ENCODE results near the gene TFDP2. TPM values are rescaled to one million over a fixed set of nuclear protein-coding genes. Genes with fewer than 3 reads are reported as not detected.

The TFDP2 gene
- total and polyA plus RNA-seq, 4 donors: 13.3 to 62.5 (median 27.8) TPM

GRCh38 chr3:142028243-142028777 lies 121.0 kb downstream of the TFDP2 start:
- peaks cover 0 to 2% of the 10 kb centered on the region in 2 donors for H3K4me1 ChIP-seq (ENCODE audit: control insufficient read depth in 1 of 2, insufficient read depth in 2 of 2, low read length in 2 of 2)
- ATAC-seq (ENCODE audit: low FRiP score): peak; percentile 81
- H3K27ac ChIP-seq (ENCODE audit: low read depth in 1 of 2, low read length in 2 of 2): no peak overlapping the region
- no peaks in the 10 kb centered on the region for H3K27me3 ChIP-seq (ENCODE audit: control insufficient read depth in 1 of 2, insufficient read depth in 2 of 2, low read length in 1 of 2)
- H3K36me3 ChIP-seq (ENCODE audit: control insufficient read depth in 1 of 2, insufficient read depth in 2 of 2, low read length in 1 of 2): no peaks in the 10 kb centered on the region
- 1 to 2% methylated on average over 4 of the region's 4 CpGs for WGBS, 2 donors
- DNase-seq: no peak
- peak overlapping the region; percentile 80 to 97 for H3K4me3 ChIP-seq (ENCODE audit: low read length in 2 of 2)
- intact Hi-C loops (cut with DNase I): no loop called here
- H3K9me3 ChIP-seq (ENCODE audit: control insufficient read depth, low read length): no peaks in the 10 kb centered on the region

GRCh38 chr3:142027735-142028134 lies 121.6 kb downstream of the TFDP2 start:
- no peak for DNase-seq
- 1 to 2% methylated on average over 2 of the region's 2 CpGs for WGBS, 2 donors
- intact Hi-C loops (cut with DNase I): no loop called here
- Histone ChIP-seq H3K4me1 (ENCODE audit: control insufficient read depth in 1 of 2, insufficient read depth in 2 of 2, low read length in 2 of 2) (peaks cover 0 to 2% of the 10 kb centered on the region in 2 donors), H3K27ac (ENCODE audit: low read depth in 1 of 2, low read length in 2 of 2) (no peak overlapping the region), H3K9me3 (ENCODE audit: control insufficient read depth, low read length) (no peaks in the 10 kb centered on the region), H3K27me3 (ENCODE audit: control insufficient read depth in 1 of 2, insufficient read depth in 2 of 2, low read length in 1 of 2) (no peaks in the 10 kb centered on the region), H3K36me3 (ENCODE audit: control insufficient read depth in 1 of 2, insufficient read depth in 2 of 2, low read length in 1 of 2) (no peaks in the 10 kb centered on the region), H3K4me3 (ENCODE audit: low read length in 2 of 2) (peak overlapping the region; percentile 11 to 80)
- ATAC-seq (ENCODE audit: low FRiP score): peak; percentile 66

- intact Hi-C loops (cut with DNase I): no loop called here
- no peak for DNase-seq
- peaks cover 0 to 2% of the 10 kb centered on the region in 2 donors for H3K4me1 ChIP-seq (ENCODE audit: control insufficient read depth in 1 of 2, insufficient read depth in 2 of 2, low read length in 2 of 2)
- H3K27me3 ChIP-seq (ENCODE audit: control insufficient read depth in 1 of 2, insufficient read depth in 2 of 2, low read length in 1 of 2): no peaks in the 10 kb centered on the region
- no peaks in the 10 kb centered on the region for H3K36me3 ChIP-seq (ENCODE audit: control insufficient read depth in 1 of 2, insufficient read depth in 2 of 2, low read length in 1 of 2)
- H3K9me3 ChIP-seq (ENCODE audit: control insufficient read depth, low read length): no peaks in the 10 kb centered on the region
- H3K4me3 ChIP-seq (ENCODE audit: low read length in 2 of 2): peak overlapping the region in 1 of 2 donors; percentile 11
- WGBS, 2 donors: 9 to 12% methylated on average over 3 of the region's 3 CpGs
- ATAC-seq (ENCODE audit: low FRiP score): no peak
- H3K27ac ChIP-seq (ENCODE audit: low read depth in 1 of 2, low read length in 2 of 2): no peak overlapping the region
These were observed 122.0 kb downstream of the TFDP2 start for GRCh38 chr3:142027300-142027699.

GRCh38 chr3:142026333-142026732 lies 123.0 kb downstream of the TFDP2 start:
- 89% methylated on average over 2 of the region's 2 CpGs for WGBS, 2 donors
- no peaks in the 10 kb centered on the region for H3K9me3 ChIP-seq (ENCODE audit: control insufficient read depth, low read length)
- no peak overlapping the region for H3K27ac ChIP-seq (ENCODE audit: low read depth in 1 of 2, low read length in 2 of 2)
- H3K4me1 ChIP-seq (ENCODE audit: control insufficient read depth in 1 of 2, insufficient read depth in 2 of 2, low read length in 2 of 2): peaks cover 0 to 2% of the 10 kb centered on the region in 2 donors
- H3K36me3 ChIP-seq (ENCODE audit: control insufficient read depth in 1 of 2, insufficient read depth in 2 of 2, low read length in 1 of 2): no peaks in the 10 kb centered on the region
- intact Hi-C loops (cut with DNase I): no loop called here
- no peak overlapping the region for H3K4me3 ChIP-seq (ENCODE audit: low read length in 2 of 2)
- ATAC-seq (ENCODE audit: low FRiP score) (no peak), DNase-seq (no peak)
- no peaks in the 10 kb centered on the region for H3K27me3 ChIP-seq (ENCODE audit: control insufficient read depth in 1 of 2, insufficient read depth in 2 of 2, low read length in 1 of 2)

- H3K9me3 ChIP-seq (ENCODE audit: control insufficient read depth, low read length): no peaks in the 10 kb centered on the region
- H3K36me3 ChIP-seq (ENCODE audit: control insufficient read depth in 1 of 2, insufficient read depth in 2 of 2, low read length in 1 of 2): no peaks in the 10 kb centered on the region
- intact Hi-C loops (cut with DNase I): no loop called here
- H3K27me3 ChIP-seq (ENCODE audit: control insufficient read depth in 1 of 2, insufficient read depth in 2 of 2, low read length in 1 of 2): no peaks in the 10 kb centered on the region
- no peak for DNase-seq
- H3K27ac ChIP-seq (ENCODE audit: low read depth in 1 of 2, low read length in 2 of 2): no peak overlapping the region
- H3K4me3 ChIP-seq (ENCODE audit: low read length in 2 of 2): no peak overlapping the region
- H3K4me1 ChIP-seq (ENCODE audit: control insufficient read depth in 1 of 2, insufficient read depth in 2 of 2, low read length in 2 of 2): no peaks in the 10 kb centered on the region
- no peak for ATAC-seq (ENCODE audit: low FRiP score)
- 92 to 94% methylated on average over 1 of the region's 1 CpG for WGBS, 2 donors
These were observed 127.0 kb downstream of the TFDP2 start for GRCh38 chr3:142022381-142022780.

GRCh38 chr3:142021127-142021526 lies 128.2 kb downstream of the TFDP2 start:
- H3K27me3 ChIP-seq (ENCODE audit: control insufficient read depth in 1 of 2, insufficient read depth in 2 of 2, low read length in 1 of 2): no peaks in the 10 kb centered on the region
- DNase-seq (no peak), ATAC-seq (ENCODE audit: low FRiP score) (no peak)
- H3K36me3 ChIP-seq (ENCODE audit: control insufficient read depth in 1 of 2, insufficient read depth in 2 of 2, low read length in 1 of 2): no peaks in the 10 kb centered on the region
- 66 to 79% methylated on average over 2 of the region's 2 CpGs for WGBS, 2 donors
- no peak overlapping the region for H3K27ac ChIP-seq (ENCODE audit: low read depth in 1 of 2, low read length in 2 of 2)
- no peak overlapping the region for H3K4me3 ChIP-seq (ENCODE audit: low read length in 2 of 2)
- intact Hi-C loops (cut with DNase I): no loop called here
- no peaks in the 10 kb centered on the region for H3K4me1 ChIP-seq (ENCODE audit: control insufficient read depth in 1 of 2, insufficient read depth in 2 of 2, low read length in 2 of 2)
- H3K9me3 ChIP-seq (ENCODE audit: control insufficient read depth, low read length): no peaks in the 10 kb centered on the region

- no peaks in the 10 kb centered on the region for H3K9me3 ChIP-seq (ENCODE audit: control insufficient read depth, low read length)
- H3K27ac ChIP-seq (ENCODE audit: low read depth in 1 of 2, low read length in 2 of 2): no peak overlapping the region
- H3K36me3 ChIP-seq (ENCODE audit: control insufficient read depth in 1 of 2, insufficient read depth in 2 of 2, low read length in 1 of 2): no peaks in the 10 kb centered on the region
- ATAC-seq (ENCODE audit: low FRiP score) (no peak), DNase-seq (no peak)
- WGBS, 2 donors: 36 to 43% methylated on average over 2 of the region's 2 CpGs
- no peak overlapping the region for H3K4me3 ChIP-seq (ENCODE audit: low read length in 2 of 2)
- no peaks in the 10 kb centered on the region for H3K27me3 ChIP-seq (ENCODE audit: control insufficient read depth in 1 of 2, insufficient read depth in 2 of 2, low read length in 1 of 2)
- intact Hi-C loops (cut with DNase I): no loop called here
- H3K4me1 ChIP-seq (ENCODE audit: control insufficient read depth in 1 of 2, insufficient read depth in 2 of 2, low read length in 2 of 2): no peaks in the 10 kb centered on the region
These were observed 129.5 kb downstream of the TFDP2 start for GRCh38 chr3:142019794-142020320.

- ATAC-seq (ENCODE audit: low FRiP score): no peak
- H3K9me3 ChIP-seq (ENCODE audit: control insufficient read depth, low read length): no peaks in the 10 kb centered on the region
- intact Hi-C loops (cut with DNase I): no loop called here
- DNase-seq: no peak
- no peak overlapping the region for H3K4me3 ChIP-seq (ENCODE audit: low read length in 2 of 2)
- no peak overlapping the region for H3K27ac ChIP-seq (ENCODE audit: low read depth in 1 of 2, low read length in 2 of 2)
- WGBS, 2 donors: 93 to 96% methylated on average over 2 of the region's 2 CpGs
- H3K4me1 ChIP-seq (ENCODE audit: control insufficient read depth in 1 of 2, insufficient read depth in 2 of 2, low read length in 2 of 2): peaks cover 0 to 3% of the 10 kb centered on the region in 2 donors
- H3K27me3 ChIP-seq (ENCODE audit: control insufficient read depth in 1 of 2, insufficient read depth in 2 of 2, low read length in 1 of 2): no peaks in the 10 kb centered on the region
- H3K36me3 ChIP-seq (ENCODE audit: control insufficient read depth in 1 of 2, insufficient read depth in 2 of 2, low read length in 1 of 2): no peaks in the 10 kb centered on the region
These were observed 135.4 kb downstream of the TFDP2 start for GRCh38 chr3:142013993-142014392.

GRCh38 chr3:142013326-142013980 lies 135.9 kb downstream of the TFDP2 start:
- H3K36me3 ChIP-seq (ENCODE audit: control insufficient read depth in 1 of 2, insufficient read depth in 2 of 2, low read length in 1 of 2): no peaks in the 10 kb centered on the region
- no peaks in the 10 kb centered on the region for H3K27me3 ChIP-seq (ENCODE audit: control insufficient read depth in 1 of 2, insufficient read depth in 2 of 2, low read length in 1 of 2)
- no peaks in the 10 kb centered on the region for H3K9me3 ChIP-seq (ENCODE audit: control insufficient read depth, low read length)
- no peak for DNase-seq
- 6 to 7% methylated on average over 2 of the region's 2 CpGs for WGBS, 2 donors
- H3K4me1 ChIP-seq (ENCODE audit: control insufficient read depth in 1 of 2, insufficient read depth in 2 of 2, low read length in 2 of 2): peaks cover 0 to 3% of the 10 kb centered on the region in 2 donors
- H3K27ac ChIP-seq (ENCODE audit: low read depth in 1 of 2, low read length in 2 of 2): peak overlapping the region in 1 of 2 donors; percentile 61
- H3K4me3 ChIP-seq (ENCODE audit: low read length in 2 of 2): no peak overlapping the region
- ATAC-seq (ENCODE audit: low FRiP score): no peak
- intact Hi-C loops (cut with DNase I): no loop called here

Measured in aorta (tissue), 5 donors.